Gastroesophageal sphincter (tissue), 3 donors: Measurements from ENCODE around the gene CCDC27.

Experiments used
- CTCF ChIP-seq, 4 experiments: fragments of 200-600 bp in 2 of 4; fragments of 450-650 bp in 2 of 4; sonication (generic) in 1 of 4; IDR thresholded peaks; one replicate each; pipeline ENCODE4 v1.5.1; 2017 to 2019; ENCODE audit warnings: antibody characterized with exemption in 4 of 4, mild to moderate bottlenecking in 2 of 4, moderate library complexity in 2 of 4
- EP300 ChIP-seq: sonication (generic); formaldehyde crosslinking; IDR thresholded peaks from one replicate; pipeline ENCODE4 v1.6.1; 2017; ENCODE audit warnings: antibody characterized with exemption, mild to moderate bottlenecking
- POLR2A ChIP-seq, 2 donors: fragments of 450-650 bp; IDR thresholded peaks; one replicate each; pipeline ENCODE4 v1.6.1; 2017; ENCODE audit warnings: antibody characterized with exemption in 2 of 2, mild to moderate bottlenecking in 2 of 2, moderate library complexity in 1 of 2
- POLR2AphosphoS5 ChIP-seq: sonication (generic); formaldehyde crosslinking; IDR thresholded peaks from one replicate; pipeline ENCODE4 v1.6.1; 2017; ENCODE audit warnings: antibody characterized with exemption

- TF ChIP-seq CTCF (IDR thresholded peaks at IDR 0.05), result no peak
- TF ChIP-seq POLR2A (IDR thresholded peaks at IDR 0.05), result no peak
- TF ChIP-seq POLR2AphosphoS5, result no peak
- TF ChIP-seq EP300, result no peak
Observed at GRCh38 chr1:3777647-3778589, 25.7 kb downstream of the CCDC27 start.
